GM04503 (cell line): ENCODE results near the gene SMIM38.

ENCODE experiments used
- DNase-seq: peaks from one replicate; pipeline ENCODE4 v3.0.0-alpha.2; 2012; ENCODE audit warnings: low read depth

Gene SMIM38

DNA sequence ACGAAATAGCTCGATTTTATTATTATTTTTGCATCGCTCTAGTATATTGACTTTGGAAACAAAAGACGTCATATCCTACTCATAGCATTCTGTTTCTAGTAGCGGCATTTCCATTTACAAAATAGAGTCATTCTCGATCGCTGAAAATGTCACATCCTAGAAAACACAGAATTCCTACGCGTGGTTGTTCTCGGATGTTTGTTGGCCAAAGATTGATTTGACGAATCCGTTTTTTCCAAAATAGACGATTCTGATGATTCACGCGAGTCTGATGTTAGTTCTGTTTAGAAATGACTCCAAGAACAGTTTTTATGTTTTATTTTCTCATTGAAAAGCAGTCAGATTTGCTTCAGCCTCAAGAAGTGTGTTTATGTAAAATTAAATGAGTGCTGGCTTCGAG, 47.6 kb downstream of the SMIM38 start:
- DNase-seq: no peak

DNA sequence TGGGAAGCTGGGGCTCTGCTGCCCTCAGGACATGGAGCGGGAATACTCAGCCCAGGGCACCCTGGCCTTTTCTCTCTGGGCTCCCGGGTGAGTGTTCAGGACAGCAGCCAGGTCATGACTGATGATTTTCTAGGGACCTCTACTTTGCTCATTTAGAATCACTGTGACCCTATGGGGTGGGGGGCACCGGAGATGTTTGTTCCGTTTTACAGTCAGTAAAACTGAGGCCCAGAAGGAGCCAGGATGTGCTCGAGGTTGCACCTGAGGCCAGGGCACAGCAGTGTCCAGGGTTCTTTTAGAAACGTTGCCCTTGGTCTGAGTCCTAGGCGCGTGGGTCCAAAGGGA, 48.1 kb downstream of the SMIM38 start:
- DNase-seq: no peak

DNA sequence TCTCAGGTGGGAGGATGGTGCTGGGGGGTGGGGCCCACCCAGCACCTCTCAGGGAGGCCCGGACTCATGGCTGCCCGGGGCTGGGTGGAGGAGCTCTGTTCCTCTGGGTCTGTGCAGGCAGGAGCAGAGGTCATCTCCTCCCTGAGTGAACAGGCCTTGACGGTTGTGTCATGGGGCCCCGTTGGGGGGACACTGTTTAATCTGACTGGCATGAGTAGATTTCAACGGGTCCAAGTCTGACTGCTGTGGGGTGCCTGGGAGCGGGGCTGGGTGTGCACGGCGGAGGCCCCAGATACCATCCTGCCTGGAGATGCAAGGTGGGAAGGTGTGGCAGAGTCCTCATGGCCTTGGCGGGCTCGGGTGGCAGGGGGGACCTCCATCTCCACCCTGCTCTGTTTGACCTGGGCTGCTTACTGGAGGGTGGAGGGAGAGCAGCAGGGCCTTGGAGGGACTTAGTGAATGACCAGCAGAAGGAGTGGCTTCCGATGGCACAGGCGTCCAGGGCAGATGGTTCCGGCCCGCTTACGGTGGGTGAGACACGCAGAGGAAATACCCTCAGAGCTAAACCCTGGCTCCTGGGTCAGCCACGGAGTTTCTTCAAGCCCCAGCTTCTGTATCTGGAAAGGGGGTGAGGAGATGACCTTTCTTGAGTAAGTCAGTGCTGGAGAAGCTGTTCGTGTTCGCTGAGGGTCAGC, 48.7 kb downstream of the SMIM38 start:
- DNase-seq: no peak

DNA sequence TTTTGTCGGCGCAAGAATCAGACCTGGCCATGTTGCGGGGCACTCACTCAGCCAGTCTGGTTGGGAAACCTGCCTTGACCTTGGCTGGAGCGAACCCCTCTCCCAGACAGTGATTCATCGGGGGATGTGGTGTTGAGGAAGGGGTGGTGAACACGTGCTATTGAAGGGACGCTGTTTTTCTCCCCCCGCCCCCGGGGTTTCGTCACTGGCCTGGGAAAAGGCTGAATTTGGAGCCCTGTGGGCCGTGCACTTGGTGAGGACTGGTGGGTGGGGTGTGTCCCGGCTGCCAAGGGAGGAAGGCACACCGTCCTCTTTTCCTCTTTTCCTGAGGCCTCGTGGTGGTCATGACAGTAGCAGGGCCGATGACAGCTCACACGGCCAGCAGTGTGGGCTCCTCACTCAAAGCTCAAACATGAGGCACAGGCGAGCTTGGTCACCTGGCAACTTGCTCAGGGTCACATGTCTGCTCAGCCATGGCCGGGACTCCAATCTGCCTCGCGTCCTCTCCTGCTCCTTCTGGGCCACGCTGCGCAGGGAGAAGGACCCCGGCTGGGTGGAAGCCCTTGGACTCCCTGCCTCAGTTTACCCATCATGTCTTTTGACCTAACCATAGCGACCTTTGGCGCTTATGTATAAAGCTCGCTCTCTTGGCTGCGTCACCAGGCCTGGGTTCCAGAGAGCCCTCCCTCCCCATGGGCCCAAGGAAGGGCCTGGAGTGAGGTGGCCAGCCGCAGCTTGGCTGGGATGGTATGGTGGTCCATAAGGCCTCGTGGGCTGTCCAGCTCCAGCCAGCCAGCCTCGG, 49.4 kb downstream of the SMIM38 start:
- no peak for DNase-seq
